GM19452 (cell line): Measurements from ENCODE around the gene SUCLG2.

Experiments used
- ATAC-seq: cut with Tn5 transposase; IDR thresholded peaks from one replicate; pipeline ENCODE4 v1.9.1; 2021; ENCODE audit not compliant: unreplicated experiment

The SUCLG2 gene

DNA sequence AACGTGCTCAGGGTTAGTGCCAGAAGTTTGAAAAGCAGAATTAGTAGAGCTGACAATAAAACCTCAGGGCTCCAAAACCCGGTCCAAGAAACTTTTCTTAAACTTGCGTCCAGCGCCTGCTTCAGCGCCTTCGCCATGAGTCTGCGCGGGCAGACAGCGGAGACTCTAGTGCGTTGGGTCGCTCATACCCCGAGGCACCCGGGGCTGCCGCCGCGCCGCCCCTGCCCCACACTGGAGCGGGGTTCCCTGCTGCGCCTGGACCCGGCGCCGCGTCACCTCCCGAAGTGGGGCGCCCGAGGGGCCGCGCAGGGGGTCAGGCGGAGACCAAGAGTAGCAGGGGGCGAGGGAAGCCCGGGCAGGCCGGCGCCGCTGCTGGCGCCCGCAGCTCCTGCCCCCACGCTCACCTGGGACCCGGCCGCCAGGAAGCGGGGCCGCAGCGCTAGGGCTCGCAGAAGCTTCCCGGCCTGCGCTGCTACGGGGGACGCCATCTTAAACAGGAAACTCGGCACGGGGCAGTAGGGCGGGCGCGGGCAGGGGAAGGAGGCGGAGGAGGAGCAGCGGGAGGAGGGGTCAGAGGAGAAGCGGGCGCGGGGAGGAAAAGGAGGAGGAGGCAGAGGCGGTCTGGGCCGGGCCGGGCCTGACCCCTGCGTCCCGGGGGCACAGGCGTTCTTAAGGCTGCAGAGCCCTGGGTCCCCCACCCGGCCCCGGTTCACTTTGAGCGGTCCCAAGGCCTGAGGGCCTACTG lies at the start of gene SUCLG2:
SUCLG2 (minus strand) TSS at position 514 of the 745 bp plus-strand sequence; CDS start at position 488, 26 bp downstream.
- peak; percentile 63 for ATAC-seq

GRCh38 chr3:67700596-67700995 lies 46.2 kb upstream of the SUCLG2 start:
- ATAC-seq, result no peak

DNA sequence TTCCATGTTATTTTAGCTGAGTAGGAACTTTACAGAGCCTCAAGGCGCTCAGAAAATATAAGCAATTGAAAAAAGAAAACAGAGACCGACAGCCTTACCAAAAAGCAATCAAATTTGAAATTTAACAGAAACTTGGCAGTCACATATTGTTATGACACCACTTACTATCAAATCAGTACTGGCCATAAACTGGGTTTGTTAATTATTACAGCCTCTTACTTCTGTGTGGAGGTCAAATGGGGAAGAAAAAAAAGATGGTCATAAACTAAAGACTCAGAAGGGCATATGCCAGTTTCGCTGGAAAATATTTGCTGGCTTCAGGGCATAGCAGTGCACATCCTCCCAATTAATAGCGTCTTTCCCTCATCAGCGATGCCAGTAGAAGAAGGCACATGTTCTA lies 45.5 kb upstream of the SUCLG2 start:
- ATAC-seq, result no peak

DNA sequence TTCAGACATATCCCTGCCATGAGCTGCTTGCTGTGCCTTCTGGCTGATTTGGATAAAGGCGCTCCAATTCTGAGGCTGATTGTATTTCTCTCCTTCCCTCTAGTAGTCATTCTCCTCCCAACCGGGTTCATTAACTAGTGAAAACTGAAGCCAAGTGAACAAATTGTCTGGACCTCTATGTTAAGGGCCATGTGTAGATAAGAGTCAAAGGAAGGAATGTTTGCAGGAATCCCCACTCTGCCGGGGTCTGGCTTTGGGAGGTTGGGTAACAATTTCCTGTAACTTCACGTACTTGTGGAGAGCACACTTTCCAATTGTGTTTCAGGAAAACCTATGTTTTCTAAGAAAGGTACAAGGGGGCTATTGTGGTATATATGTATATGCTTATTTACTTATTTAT lies 38.2 kb upstream of the SUCLG2 start:
- no peak for ATAC-seq

- ATAC-seq, result no peak
Measured at GRCh38 chr3:67691926-67692325, 37.5 kb upstream of the SUCLG2 start.

GRCh38 chr3:67691207-67691606 lies 36.8 kb upstream of the SUCLG2 start:
- ATAC-seq, result no peak

DNA sequence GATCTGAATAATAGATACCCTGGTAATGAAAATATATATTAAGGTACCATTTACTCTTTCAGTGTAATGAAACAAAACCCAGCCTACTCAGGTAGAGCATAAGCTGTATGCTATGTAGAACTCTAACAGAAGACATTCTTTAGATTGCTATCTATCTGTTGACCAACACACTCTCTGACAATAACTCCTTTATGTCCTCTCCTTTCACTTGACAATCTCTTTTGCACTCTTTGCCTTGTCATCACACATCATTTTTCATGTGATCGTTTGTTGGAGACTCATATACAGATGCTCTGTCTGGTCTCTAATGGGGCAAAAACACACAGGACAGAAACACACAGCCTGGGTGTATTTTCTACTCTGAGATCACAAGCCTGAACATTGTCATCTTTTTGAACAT lies 35.4 kb upstream of the SUCLG2 start:
- ATAC-seq, result no peak

DNA sequence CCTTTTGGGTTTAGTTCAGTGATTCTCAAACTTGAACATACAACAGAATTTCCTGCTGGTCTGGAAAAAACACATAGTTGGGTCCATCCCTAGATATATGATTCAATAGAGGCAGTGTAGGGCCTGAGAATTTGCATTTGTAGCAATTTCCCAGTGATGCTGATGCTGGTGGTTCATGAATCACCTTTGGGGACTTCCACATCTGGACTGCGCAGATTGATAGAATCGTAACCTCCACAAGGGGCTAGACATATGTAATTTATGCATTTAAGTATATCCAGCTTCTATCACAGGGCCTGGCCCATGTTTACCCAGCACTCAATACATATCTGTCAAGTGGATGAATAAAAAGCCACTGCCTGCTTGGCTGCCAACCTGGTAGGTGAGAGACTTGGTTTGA lies 33.8 kb upstream of the SUCLG2 start:
- no peak for ATAC-seq

GRCh38 chr3:67686069-67686468 lies 31.7 kb upstream of the SUCLG2 start:
- peak; percentile 13 for ATAC-seq

GRCh38 chr3:67685499-67685898 lies 31.1 kb upstream of the SUCLG2 start:
- peak; percentile 99 for ATAC-seq

DNA sequence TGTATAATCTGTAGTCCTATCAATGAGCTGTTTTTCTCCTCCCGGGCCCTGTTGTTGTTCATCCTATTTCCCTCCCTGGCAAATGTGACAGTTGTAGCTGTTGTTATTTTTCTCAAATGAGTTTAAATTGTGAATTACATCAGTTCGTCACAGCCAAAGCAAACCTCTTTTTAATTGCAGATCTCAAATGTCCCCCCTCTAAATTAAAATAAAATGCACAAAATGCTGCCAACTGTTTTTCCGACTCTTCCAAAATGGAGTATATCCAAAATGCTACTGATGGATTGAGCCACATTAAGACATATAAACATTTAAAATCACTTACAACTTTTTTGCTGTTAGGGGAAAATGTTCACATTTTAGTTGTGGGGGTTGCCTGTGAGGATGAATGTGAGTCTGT lies 29.8 kb upstream of the SUCLG2 start:
- ATAC-seq, result no peak

DNA sequence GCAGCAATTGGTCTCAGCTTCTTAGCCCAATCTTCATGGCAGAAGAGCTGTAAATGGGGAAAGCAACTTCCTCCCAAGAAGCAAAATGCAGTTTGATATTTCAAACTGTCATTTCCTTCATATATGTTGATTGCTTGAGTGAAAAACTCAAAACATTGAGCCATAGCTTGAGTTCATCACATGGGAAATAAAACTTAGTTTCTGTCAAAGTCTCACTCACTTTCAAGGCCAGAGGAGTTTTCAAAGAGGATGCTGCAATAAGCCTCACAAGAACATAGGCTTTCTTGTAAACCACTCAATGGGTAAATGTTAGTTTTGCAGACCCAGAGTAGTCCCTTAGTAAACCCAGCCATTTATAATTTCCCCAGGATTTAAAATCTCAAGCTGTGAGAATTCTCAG lies 29.1 kb upstream of the SUCLG2 start:
- no peak for ATAC-seq

- ATAC-seq, result peak; percentile 91
Measured at GRCh38 chr3:67678665-67679064, 24.3 kb upstream of the SUCLG2 start.

DNA sequence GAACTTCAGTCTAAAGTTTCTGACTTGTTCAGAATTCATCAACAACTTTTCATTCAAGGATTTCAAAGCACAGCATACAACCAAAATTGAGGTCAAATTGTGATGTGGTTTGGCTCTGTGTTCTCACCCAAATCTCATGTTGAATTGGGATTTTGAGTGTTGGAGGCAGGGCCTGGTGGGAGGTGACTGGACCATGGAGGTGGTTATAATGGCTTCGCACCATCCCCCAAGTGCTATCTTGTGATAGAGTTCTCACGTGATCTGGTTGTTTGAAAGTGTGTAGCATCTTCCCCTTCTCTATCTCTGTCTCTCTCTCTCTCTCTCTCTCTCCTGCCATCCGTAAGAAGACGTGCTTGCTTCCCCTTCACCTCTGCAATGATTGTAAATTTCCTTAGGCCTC lies 19.6 kb upstream of the SUCLG2 start:
- ATAC-seq, result no peak

GRCh38 chr3:67662733-67663132 lies 8.3 kb upstream of the SUCLG2 start:
- ATAC-seq, result no peak

DNA sequence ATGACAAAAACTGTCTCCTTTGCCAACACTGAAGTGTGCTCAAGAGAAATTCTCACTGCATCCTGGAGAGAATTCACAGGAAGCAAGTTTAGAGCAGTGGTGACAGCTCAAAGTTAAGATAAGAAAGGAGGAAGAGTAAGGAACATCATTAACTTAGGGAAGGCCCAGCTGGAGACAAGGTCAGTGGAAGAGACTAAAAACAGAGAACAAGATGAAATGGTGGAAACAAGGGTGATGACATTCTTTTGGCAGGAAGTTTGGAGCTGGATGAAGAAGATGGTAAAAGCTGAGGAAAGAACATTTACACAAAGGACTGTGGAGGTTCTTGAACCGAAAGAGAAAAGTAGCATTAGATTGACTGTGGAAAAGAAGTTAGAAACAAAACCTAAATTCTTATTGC lies 6.7 kb upstream of the SUCLG2 start:
- ATAC-seq, result no peak

- ATAC-seq, result no peak
Measured at GRCh38 chr3:67657192-67657591, 2.8 kb upstream of the SUCLG2 start.

GRCh38 chr3:67656614-67657013 lies 2.2 kb upstream of the SUCLG2 start:
- ATAC-seq, result no peak

DNA sequence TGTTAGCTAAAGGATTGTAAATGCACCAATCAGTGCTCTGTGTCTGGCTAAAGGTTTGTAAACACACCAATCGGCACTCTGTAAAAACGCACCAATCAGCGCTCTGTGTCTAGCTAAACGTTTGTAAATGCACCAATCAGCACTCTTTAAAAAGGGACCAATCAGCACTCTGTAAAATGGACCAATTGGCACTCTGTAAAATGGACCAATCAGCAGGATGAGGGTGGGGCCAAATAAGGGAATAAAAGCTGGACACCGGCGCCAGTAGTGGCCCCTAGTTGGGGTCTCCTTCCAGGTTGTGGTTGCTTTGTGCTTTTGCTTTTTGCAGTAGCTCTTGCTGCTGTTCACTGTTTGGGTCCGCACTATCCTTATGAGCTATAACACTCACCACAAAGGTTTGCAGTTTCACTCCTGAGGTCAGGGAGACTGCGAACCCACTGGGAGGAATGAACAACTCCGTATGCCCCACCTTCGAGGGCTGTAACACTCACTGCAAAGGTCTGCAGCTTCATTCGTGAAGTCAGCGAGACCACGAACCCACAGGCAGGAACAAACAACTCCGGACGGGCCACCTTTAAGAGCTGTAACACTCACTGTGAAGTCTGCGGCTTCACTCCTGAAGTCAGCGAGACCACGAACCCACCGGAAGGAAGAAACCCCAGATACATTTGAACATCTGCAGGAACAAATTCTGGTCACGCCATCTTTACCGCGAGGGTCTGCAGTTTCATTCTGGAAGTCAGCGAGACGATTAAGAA lies 1.1 kb upstream of the SUCLG2 start:
- ATAC-seq, result peak; percentile 69

GRCh38 chr3:67654844-67655177 lies 399 bp upstream of the SUCLG2 start:
- no peak for ATAC-seq

GRCh38 chr3:67653425-67654098 lies 850 bp downstream of the SUCLG2 start:
- ATAC-seq, result peak; percentile 14

DNA sequence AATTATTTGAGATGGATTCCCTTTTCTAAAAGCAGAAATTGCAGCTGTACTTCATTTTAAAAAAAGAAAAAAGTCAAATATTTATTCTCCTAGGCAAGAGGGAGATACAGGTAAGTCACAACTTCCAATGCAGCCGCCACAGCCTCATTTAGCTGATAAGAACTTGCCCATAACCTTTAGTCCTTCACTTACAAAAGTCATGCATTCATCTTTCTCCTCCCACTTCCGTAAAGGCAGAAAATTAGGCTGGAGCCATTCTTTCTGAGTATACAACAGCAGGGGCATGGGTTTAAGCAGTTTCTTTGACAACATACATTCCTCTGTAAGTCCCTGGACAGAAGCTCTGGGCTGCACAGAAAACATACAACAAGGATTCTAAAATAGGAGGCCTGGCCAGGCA lies 4.3 kb downstream of the SUCLG2 start:
- no peak for ATAC-seq
